Measurements from ENCODE around the gene MKI67. TPM values are rescaled to one million over a fixed set of nuclear protein-coding genes. Genes with fewer than 3 reads are reported as not detected.

The MKI67 gene
- total RNA-seq, 1 donor from 2014 or later: 5.6 TPM

DNA sequence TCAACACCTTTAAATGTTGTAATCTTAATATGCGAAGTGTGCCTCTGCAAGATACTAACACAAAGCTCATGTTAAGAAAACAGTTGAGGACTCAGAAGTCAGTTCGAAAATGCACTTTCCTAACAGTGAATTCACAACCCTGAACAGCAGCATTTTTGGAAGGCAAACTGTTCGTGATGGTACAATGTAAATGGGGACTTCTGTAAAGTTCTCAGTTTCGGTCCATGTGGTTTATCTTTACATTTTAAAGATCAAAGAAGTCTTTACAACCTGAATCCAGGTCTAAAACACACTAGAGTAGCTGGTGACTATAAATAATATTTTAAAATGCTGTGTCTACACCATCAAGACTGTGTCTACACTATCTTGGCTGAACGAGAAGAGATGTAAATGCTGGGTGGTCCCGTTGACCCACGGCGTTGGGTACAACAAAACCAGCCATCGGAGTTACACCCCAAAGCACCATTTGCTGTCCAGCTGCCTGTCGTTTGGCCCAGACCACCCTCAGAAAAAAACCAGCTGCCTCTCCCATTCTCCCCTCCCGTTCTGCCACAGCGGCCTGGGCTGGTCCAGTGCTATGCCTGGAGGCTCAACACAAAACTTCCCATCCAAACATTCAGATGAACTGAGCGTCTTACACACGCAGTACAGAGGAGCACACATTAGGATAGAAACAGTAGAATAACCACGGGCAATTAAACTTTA is 42.9 kb downstream of the MKI67 start:
- no peak for DNase-seq (ENCODE audit: low read depth)
- TF ChIP-seq, protein P1, sequence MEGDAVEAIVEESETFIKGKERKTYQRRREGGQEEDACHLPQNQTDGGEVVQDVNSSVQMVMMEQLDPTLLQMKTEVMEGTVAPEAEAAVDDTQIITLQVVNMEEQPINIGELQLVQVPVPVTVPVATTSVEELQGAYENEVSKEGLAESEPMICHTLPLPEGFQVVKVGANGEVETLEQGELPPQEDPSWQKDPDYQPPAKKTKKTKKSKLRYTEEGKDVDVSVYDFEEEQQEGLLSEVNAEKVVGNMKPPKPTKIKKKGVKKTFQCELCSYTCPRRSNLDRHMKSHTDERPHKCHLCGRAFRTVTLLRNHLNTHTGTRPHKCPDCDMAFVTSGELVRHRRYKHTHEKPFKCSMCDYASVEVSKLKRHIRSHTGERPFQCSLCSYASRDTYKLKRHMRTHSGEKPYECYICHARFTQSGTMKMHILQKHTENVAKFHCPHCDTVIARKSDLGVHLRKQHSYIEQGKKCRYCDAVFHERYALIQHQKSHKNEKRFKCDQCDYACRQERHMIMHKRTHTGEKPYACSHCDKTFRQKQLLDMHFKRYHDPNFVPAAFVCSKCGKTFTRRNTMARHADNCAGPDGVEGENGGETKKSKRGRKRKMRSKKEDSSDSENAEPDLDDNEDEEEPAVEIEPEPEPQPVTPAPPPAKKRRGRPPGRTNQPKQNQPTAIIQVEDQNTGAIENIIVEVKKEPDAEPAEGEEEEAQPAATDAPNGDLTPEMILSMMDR (IDR thresholded peaks at IDR 0.05; ENCODE audit: insufficient read depth, low read length, poor library complexity, severe bottlenecking): no peak
- Histone ChIP-seq H3K36me3 (ENCODE audit: control insufficient read depth, insufficient read depth, low read length) (no peaks in the 10 kb centered on the region), H3K4me3 (ENCODE audit: low read depth, low read length) (no peak overlapping the region), H3K27me3 (ENCODE audit: control insufficient read depth, insufficient read depth, low read length) (no peaks in the 10 kb centered on the region)

GRCh38 chr10:128081720-128082119 is 44.5 kb downstream of the MKI67 start:
- no peak overlapping the region for H3K4me3 ChIP-seq (ENCODE audit: low read depth, low read length)
- DNase-seq (ENCODE audit: low read depth): no peak
- TF ChIP-seq, protein P1 (IDR thresholded peaks at IDR 0.05; ENCODE audit: insufficient read depth, low read length, poor library complexity, severe bottlenecking): no peak
- H3K27me3 ChIP-seq (ENCODE audit: control insufficient read depth, insufficient read depth, low read length): no peaks in the 10 kb centered on the region
- peaks cover 1% of the 10 kb centered on the region for H3K36me3 ChIP-seq (ENCODE audit: control insufficient read depth, insufficient read depth, low read length)

DNA sequence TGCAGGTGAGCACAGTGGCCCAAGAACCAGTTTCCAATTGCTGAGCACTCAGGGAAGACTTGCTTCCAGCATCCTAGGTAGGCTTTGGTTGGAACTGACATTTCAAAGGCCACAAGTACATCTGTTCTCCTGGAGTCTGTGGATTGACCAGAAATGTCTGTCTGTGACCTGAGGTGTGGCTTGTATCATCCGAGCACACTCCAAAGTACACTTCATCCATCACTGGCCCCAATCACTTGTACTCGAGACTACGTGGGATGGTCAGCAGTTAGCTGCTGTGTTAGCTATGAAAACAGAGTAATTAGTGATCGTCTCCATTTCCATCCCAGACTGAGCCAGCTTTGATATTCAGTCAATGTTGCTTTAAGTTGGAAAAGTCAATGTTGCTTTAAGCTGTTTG is 45.0 kb downstream of the MKI67 start:
- TF ChIP-seq, protein P1 (IDR thresholded peaks at IDR 0.05; ENCODE audit: insufficient read depth, low read length, poor library complexity, severe bottlenecking): no peak
- no peaks in the 10 kb centered on the region for H3K27me3 ChIP-seq (ENCODE audit: control insufficient read depth, insufficient read depth, low read length)
- H3K36me3 ChIP-seq (ENCODE audit: control insufficient read depth, insufficient read depth, low read length): peaks cover 1% of the 10 kb centered on the region
- no peak for DNase-seq (ENCODE audit: low read depth)
- no peak overlapping the region for H3K4me3 ChIP-seq (ENCODE audit: low read depth, low read length)

- no peak for DNase-seq (ENCODE audit: low read depth)
- H3K36me3 ChIP-seq (ENCODE audit: control insufficient read depth, insufficient read depth, low read length): peaks cover 1% of the 10 kb centered on the region
- TF ChIP-seq, protein P1 (IDR thresholded peaks at IDR 0.05; ENCODE audit: insufficient read depth, low read length, poor library complexity, severe bottlenecking): no peak
- no peaks in the 10 kb centered on the region for H3K27me3 ChIP-seq (ENCODE audit: control insufficient read depth, insufficient read depth, low read length)
- H3K4me3 ChIP-seq (ENCODE audit: low read depth, low read length): no peak overlapping the region
Measured at GRCh38 chr10:128080641-128081040, 45.6 kb downstream of the MKI67 start.

DNA sequence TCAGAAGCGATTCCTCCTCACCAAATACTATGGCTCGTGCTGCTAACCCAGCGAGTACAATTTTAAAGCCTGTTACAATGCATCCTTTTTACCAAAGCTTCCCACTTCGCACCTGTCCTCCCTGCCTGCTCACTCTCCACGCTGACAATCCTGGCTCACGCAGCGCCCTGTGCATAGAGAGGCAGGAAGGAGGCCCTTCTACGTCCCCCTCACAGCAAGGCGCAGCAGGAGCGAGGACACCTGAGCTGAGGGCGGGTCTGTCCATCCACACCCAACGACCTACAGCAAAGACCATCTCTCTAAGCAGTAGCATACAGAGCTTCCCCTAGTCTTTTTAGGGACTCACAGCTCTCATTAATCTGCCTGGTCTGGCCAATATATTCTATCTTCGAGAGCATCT is 46.0 kb downstream of the MKI67 start:
- Histone ChIP-seq H3K27me3 (ENCODE audit: control insufficient read depth, insufficient read depth, low read length) (no peaks in the 10 kb centered on the region), H3K36me3 (ENCODE audit: control insufficient read depth, insufficient read depth, low read length) (peaks cover 1% of the 10 kb centered on the region), H3K4me3 (ENCODE audit: low read depth, low read length) (no peak overlapping the region)
- TF ChIP-seq, protein P1 (IDR thresholded peaks at IDR 0.05; ENCODE audit: insufficient read depth, low read length, poor library complexity, severe bottlenecking): no peak
- DNase-seq (ENCODE audit: low read depth): no peak

Data from kidney epithelial cell (primary cell).